IMR-90 (cell line): ENCODE results near the gene GPI. TPM values are rescaled to one million over a fixed set of nuclear protein-coding genes. Genes with fewer than 3 reads are reported as not detected.

Experiments
- ATAC-seq: fragments of 200-7000 bp; cut with Tn5 transposase; 2 replicates; pipeline ENCODE4 v1.9.1; 2020; ENCODE audit warnings: low read depth, mild to moderate bottlenecking, moderate library complexity
- BruUV-seq: library from RNA; stranded (reverse); fragments of 400-500 nt; replicated peaks from 2 replicates; lab custom pipeline; 2021; lab: Mats Ljungman, UMichigan
- CTCF ChIA-PET: fragments of 300-600 bp; formaldehyde crosslinking; extraction: SDS; loops from one replicate; lab custom pipeline; 2021; ENCODE audit warnings: antibody characterized with exemption; lab: Yijun Ruan, JAX
- POLR2A ChIA-PET: fragments of 300-600 bp; sonication (Branson Sonifier 250); formaldehyde crosslinking; loops from one replicate; lab custom pipeline; 2022; ENCODE audit warnings: antibody characterized with exemption; ENCODE audit not compliant: unreplicated experiment; lab: Charles Lee
- DNase-seq: peaks from one replicate; pipeline ENCODE4 v3.0.0; 2013
- H2AFZ ChIP-seq: replicated peaks from 2 replicates; pipeline ENCODE3; 2013; ENCODE audit warnings: low read length, mild to moderate bottlenecking; ENCODE audit not compliant: poor library complexity
- H2AK5ac ChIP-seq: 2 replicates; pipeline ENCODE4 v1.6.1; 2013; ENCODE audit warnings: low read depth, low read length, inconsistent platforms
- H2AK9ac ChIP-seq: replicated peaks from 2 replicates; pipeline ENCODE3; 2013; ENCODE audit warnings: mild to moderate bottlenecking, low read depth, low read length, moderate library complexity; ENCODE audit not compliant: poor library complexity
- H2BK120ac ChIP-seq: 2 replicates; pipeline ENCODE4 v1.6.1; 2013; ENCODE audit warnings: low read depth, low read length, inconsistent platforms
- H2BK15ac ChIP-seq: 3 replicates; pipeline ENCODE4 v1.6.1; 2013; ENCODE audit warnings: low read depth, low read length, inconsistent platforms
- H2BK20ac ChIP-seq: 2 replicates; pipeline ENCODE4 v1.6.1; 2013; ENCODE audit warnings: low read depth, mild to moderate bottlenecking, inconsistent platforms, low read length, moderate library complexity
- H2BK5ac ChIP-seq: 2 replicates; pipeline ENCODE4 v1.6.1; 2013; ENCODE audit warnings: mild to moderate bottlenecking, low read depth, low read length, inconsistent platforms; ENCODE audit not compliant: poor library complexity, severe bottlenecking
- H3K14ac ChIP-seq: replicated peaks from 2 replicates; pipeline ENCODE4 v1.6.1; 2013; ENCODE audit warnings: low read depth, low read length, inconsistent platforms
- H3K18ac ChIP-seq: 2 replicates; pipeline ENCODE4 v1.6.1; 2013; ENCODE audit warnings: low read depth, low read length, control low read depth
- H3K23ac ChIP-seq: 2 replicates; pipeline ENCODE4 v1.6.1; 2013; ENCODE audit warnings: low read depth, low read length, inconsistent platforms
- H3K27ac ChIP-seq: 2 replicates; pipeline ENCODE4 v1.5.1; 2013; ENCODE audit warnings: mild to moderate bottlenecking, control low read depth, low read length; ENCODE audit not compliant: insufficient read depth
- H3K27me3 ChIP-seq: 2 replicates; pipeline ENCODE4 v1.6.1; 2013; ENCODE audit warnings: low read length; ENCODE audit not compliant: control insufficient read depth, insufficient read depth
- H3K36me3 ChIP-seq: 2 replicates; pipeline ENCODE4 v1.6.1; 2013; ENCODE audit warnings: low read length, mixed read lengths; ENCODE audit not compliant: control insufficient read depth, insufficient read depth
- H3K4ac ChIP-seq: 2 replicates; pipeline ENCODE4 v1.6.1; 2013; ENCODE audit warnings: low read depth, low read length, inconsistent platforms
- H3K4me1 ChIP-seq: 2 replicates; pipeline ENCODE4 v1.6.1; 2013; ENCODE audit warnings: low read length, mixed read lengths; ENCODE audit not compliant: control insufficient read depth, insufficient read depth
- H3K4me2 ChIP-seq: 2 replicates; pipeline ENCODE4 v1.6.1; 2013; ENCODE audit warnings: low read depth, mild to moderate bottlenecking, control low read depth, low read length, moderate library complexity
- H3K4me3 ChIP-seq: 2 replicates; pipeline ENCODE4 v1.5.1; 2013; ENCODE audit warnings: low read depth, mild to moderate bottlenecking, control low read depth, low read length, moderate library complexity; ENCODE audit not compliant: insufficient read depth
- H3K56ac ChIP-seq: 2 replicates; pipeline ENCODE4 v1.6.1; 2013; ENCODE audit warnings: low read length, inconsistent platforms; ENCODE audit not compliant: insufficient read depth; ENCODE audit errors: extremely low read depth
- H3K79me1 ChIP-seq, 2 experiments: 2 replicates each; pipeline ENCODE4 v1.6.1; 2013; ENCODE audit warnings: low read length in 2 of 2, inconsistent platforms in 1 of 2, low read depth in 1 of 2
- H3K9ac ChIP-seq: 2 replicates; pipeline ENCODE4 v1.6.1; 2013; ENCODE audit warnings: low read depth, low read length, control low read depth
- H3K9me1 ChIP-seq: 2 replicates; pipeline ENCODE4 v1.6.1; 2013; ENCODE audit warnings: low read length, inconsistent platforms; ENCODE audit not compliant: insufficient read depth
- H3K9me3 ChIP-seq: 2 replicates; pipeline ENCODE4 v1.6.1; 2013; ENCODE audit warnings: low read length; ENCODE audit not compliant: control insufficient read depth, insufficient read depth
- H4K20me1 ChIP-seq: 2 replicates; pipeline ENCODE4 v1.6.1; 2013; ENCODE audit warnings: low read length, inconsistent platforms; ENCODE audit not compliant: insufficient read depth
- H4K5ac ChIP-seq: 2 replicates; pipeline ENCODE4 v1.6.1; 2013; ENCODE audit warnings: mild to moderate bottlenecking, low read depth, low read length, control low read depth
- H4K8ac ChIP-seq, 2 experiments: 2 replicates each; pipeline ENCODE4 v1.6.1; 2013; ENCODE audit warnings: low read depth in 2 of 2, low read length in 2 of 2, control low read depth in 1 of 2, inconsistent platforms in 1 of 2
- H4K91ac ChIP-seq: 2 replicates; pipeline ENCODE4 v1.6.1; 2013; ENCODE audit warnings: low read depth, low read length, inconsistent platforms; ENCODE audit not compliant: insufficient read depth
- BHLHE40 ChIP-seq: fragments of 150-350 bp; IDR thresholded peaks from 2 replicates; pipeline ENCODE4 v1.6.1; 2016; ENCODE audit warnings: mild to moderate bottlenecking, low read depth, low read length
- CEBPB ChIP-seq: IDR thresholded peaks from 2 replicates; pipeline ENCODE4 v1.6.1; 2012; ENCODE audit warnings: low read depth, low read length, improper control_type of control experiment
- CHD1 ChIP-seq: IDR thresholded peaks from 2 replicates; pipeline ENCODE4 v1.6.1; 2012; ENCODE audit warnings: low read depth, low read length, improper control_type of control experiment
- FOS ChIP-seq: fragments of 150-350 bp; IDR thresholded peaks from 2 replicates; pipeline ENCODE4 v1.6.1; 2016; ENCODE audit warnings: low read depth, low read length
- MAFK ChIP-seq: IDR thresholded peaks from 2 replicates; pipeline ENCODE4 v1.6.1; 2012; ENCODE audit warnings: low read depth, low read length, improper control_type of control experiment
- MAZ ChIP-seq: IDR thresholded peaks from 2 replicates; pipeline ENCODE4 v1.6.1; 2012; ENCODE audit warnings: low read depth, mild to moderate bottlenecking, low read length, improper control_type of control experiment, moderate library complexity, borderline replicate concordance
- MXI1 ChIP-seq: IDR thresholded peaks from 2 replicates; pipeline ENCODE4 v1.6.1; 2012; ENCODE audit warnings: low read depth, mild to moderate bottlenecking, low read length, moderate library complexity, borderline replicate concordance
- NFE2L2 ChIP-seq: fragments of 150-350 bp; IDR thresholded peaks from 2 replicates; pipeline ENCODE4 v1.6.1; 2016; ENCODE audit warnings: low read depth, mild to moderate bottlenecking, low read length
- POLR2A ChIP-seq: IDR thresholded peaks from 2 replicates; pipeline ENCODE4 v1.6.1; 2012; ENCODE audit warnings: mild to moderate bottlenecking, low read depth, low read length
- RAD21 ChIP-seq: IDR thresholded peaks from 2 replicates; pipeline ENCODE4 v1.6.1; 2012; ENCODE audit warnings: low read length, improper control_type of control experiment
- RCOR1 ChIP-seq: IDR thresholded peaks from 2 replicates; pipeline ENCODE4 v1.6.1; 2012; ENCODE audit warnings: mild to moderate bottlenecking, low read length, improper control_type of control experiment; ENCODE audit not compliant: insufficient replicate concordance
- RFX5 ChIP-seq: IDR thresholded peaks from 2 replicates; pipeline ENCODE4 v1.8.0; 2012; ENCODE audit warnings: low read depth, mild to moderate bottlenecking, low read length, moderate library complexity
- SMC3 ChIP-seq: fragments of 150-350 bp; IDR thresholded peaks from 2 replicates; pipeline ENCODE4 v1.6.1; 2016; ENCODE audit warnings: low read depth, mild to moderate bottlenecking, antibody characterized with exemption, low read length, moderate library complexity
- USF2 ChIP-seq: fragments of 150-350 bp; IDR thresholded peaks from 2 replicates; pipeline ENCODE4 v1.6.1; 2017; ENCODE audit warnings: mild to moderate bottlenecking, antibody characterized with exemption, low read length, low read depth
- dilution Hi-C: fragments of 300-500 bp; cut with HindIII; formaldehyde crosslinking; loops from one replicate; pipeline ENCODE4 v1.14.3; 2018; ENCODE audit warnings: low sequenced_read_pairs; ENCODE audit not compliant: unreplicated experiment
- in situ Hi-C: fragments of 300-500 bp; cut with MboI; formaldehyde crosslinking; loops from 3 replicates; pipeline ENCODE4 v1.14.3; 2019; ENCODE audit warnings: low sequenced_read_pairs, inconsistent platforms, mixed read lengths
- intact Hi-C: fragments of 100-400 bp; cut with micrococcal nuclease; formaldehyde crosslinking; loops from 2 replicates; pipeline ENCODE4 v1.10.0; 2022
- polyA plus RNA-seq, 3 experiments: library from polyadenylated mRNA; depleted of rRNA; stranded (reverse); fragments of >200 nt; gene quantifications; 2 replicates each; pipeline ENCODE4 v1.2.3, GENCODE V29; 2012; ENCODE audit warnings: low replicate concordance in 1 of 3
- total RNA-seq: library from RNA; depleted of rRNA; stranded (reverse); fragments of >200 nt; gene quantifications from 2 replicates; pipeline ENCODE4 v1.2.3, GENCODE V29; 2012
- TF ChIP-seq, protein P1 (sequence below): fragments of 150-350 bp; IDR thresholded peaks from 2 replicates; pipeline ENCODE4 v1.6.1; 2016; ENCODE audit warnings: low read depth, mild to moderate bottlenecking, low read length, moderate library complexity, borderline replicate concordance
- TF ChIP-seq, protein P2 (sequence below): conservative IDR thresholded peaks from 2 replicates; pipeline ENCODE4 v1.5.1; 2012; ENCODE audit warnings: mild to moderate bottlenecking, low read depth, low read length, improper control_type of control experiment

The GPI gene
- total and polyA plus RNA-seq, 2 of the 4 experiments (the other 2 are of a cell fraction) = 147 to 239 TPM

DNA sequence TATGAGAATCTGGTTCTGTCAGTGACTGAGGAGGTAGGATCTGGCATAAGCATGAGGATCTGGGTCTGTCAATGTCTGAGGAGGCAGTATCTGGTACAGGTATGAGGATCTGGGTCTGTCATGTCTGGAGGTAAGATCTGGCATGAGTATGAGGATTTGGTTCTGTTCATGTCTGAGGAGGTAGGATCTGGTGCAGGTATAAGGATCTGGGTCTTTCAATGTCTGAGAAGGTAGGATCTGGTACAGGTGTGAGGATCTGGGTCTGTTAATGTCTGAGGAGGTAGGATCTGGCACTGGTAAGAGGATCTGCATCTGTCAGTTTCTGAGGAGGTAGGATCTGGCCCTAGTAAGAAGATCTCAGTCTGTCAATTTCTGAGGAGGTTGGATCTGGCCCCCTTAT, 26.8 kb downstream of the GPI start:
- Histone ChIP-seq H3K9ac (no peak overlapping the region), H2AFZ (no peak overlapping the region), H4K5ac (no peak overlapping the region), H3K56ac (no peak overlapping the region), H3K4me1 (no peaks in the 10 kb centered on the region), H3K27me3 (no peaks in the 10 kb centered on the region), H3K27ac (no peak overlapping the region), H3K4me3 (no peak overlapping the region), H4K20me1 (peaks cover 33% of the 10 kb centered on the region), H3K4me2 (no peak overlapping the region), H3K36me3 (peaks cover 86% of the 10 kb centered on the region), H3K9me1 (peaks cover 21% of the 10 kb centered on the region), H3K23ac (no peak overlapping the region), H2BK15ac (no peak overlapping the region), H3K4ac (no peak overlapping the region), H2BK120ac (no peak overlapping the region), H3K79me1 (peaks cover 21 to 38% of the 10 kb centered on the region in 2 experiments), H3K9me3 (no peaks in the 10 kb centered on the region), H2AK5ac (no peak overlapping the region), H2BK20ac (no peak overlapping the region), H3K14ac (no peak overlapping the region), H2AK9ac (no peak overlapping the region), H2BK5ac (no peak overlapping the region), H3K18ac (no peak overlapping the region), H4K91ac (no peak overlapping the region), H4K8ac (no peak overlapping the region)
- in situ Hi-C loops = no loop called here
- ATAC-seq = no peak
- dilution Hi-C loops = no loop called here
- TF ChIP-seq, protein P1, sequence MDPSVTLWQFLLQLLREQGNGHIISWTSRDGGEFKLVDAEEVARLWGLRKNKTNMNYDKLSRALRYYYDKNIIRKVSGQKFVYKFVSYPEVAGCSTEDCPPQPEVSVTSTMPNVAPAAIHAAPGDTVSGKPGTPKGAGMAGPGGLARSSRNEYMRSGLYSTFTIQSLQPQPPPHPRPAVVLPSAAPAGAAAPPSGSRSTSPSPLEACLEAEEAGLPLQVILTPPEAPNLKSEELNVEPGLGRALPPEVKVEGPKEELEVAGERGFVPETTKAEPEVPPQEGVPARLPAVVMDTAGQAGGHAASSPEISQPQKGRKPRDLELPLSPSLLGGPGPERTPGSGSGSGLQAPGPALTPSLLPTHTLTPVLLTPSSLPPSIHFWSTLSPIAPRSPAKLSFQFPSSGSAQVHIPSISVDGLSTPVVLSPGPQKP = no peak
- TF ChIP-seq MAFK = no peak
- no peak for TF ChIP-seq MAZ
- TF ChIP-seq CEBPB = no peak
- no peak for TF ChIP-seq NFE2L2
- TF ChIP-seq RCOR1 = no peak
- TF ChIP-seq RAD21 = no peak
- TF ChIP-seq CHD1 = no peak
- TF ChIP-seq BHLHE40 = no peak
- TF ChIP-seq, protein P2, sequence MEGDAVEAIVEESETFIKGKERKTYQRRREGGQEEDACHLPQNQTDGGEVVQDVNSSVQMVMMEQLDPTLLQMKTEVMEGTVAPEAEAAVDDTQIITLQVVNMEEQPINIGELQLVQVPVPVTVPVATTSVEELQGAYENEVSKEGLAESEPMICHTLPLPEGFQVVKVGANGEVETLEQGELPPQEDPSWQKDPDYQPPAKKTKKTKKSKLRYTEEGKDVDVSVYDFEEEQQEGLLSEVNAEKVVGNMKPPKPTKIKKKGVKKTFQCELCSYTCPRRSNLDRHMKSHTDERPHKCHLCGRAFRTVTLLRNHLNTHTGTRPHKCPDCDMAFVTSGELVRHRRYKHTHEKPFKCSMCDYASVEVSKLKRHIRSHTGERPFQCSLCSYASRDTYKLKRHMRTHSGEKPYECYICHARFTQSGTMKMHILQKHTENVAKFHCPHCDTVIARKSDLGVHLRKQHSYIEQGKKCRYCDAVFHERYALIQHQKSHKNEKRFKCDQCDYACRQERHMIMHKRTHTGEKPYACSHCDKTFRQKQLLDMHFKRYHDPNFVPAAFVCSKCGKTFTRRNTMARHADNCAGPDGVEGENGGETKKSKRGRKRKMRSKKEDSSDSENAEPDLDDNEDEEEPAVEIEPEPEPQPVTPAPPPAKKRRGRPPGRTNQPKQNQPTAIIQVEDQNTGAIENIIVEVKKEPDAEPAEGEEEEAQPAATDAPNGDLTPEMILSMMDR = no peak
- no peak for TF ChIP-seq MXI1
- no peak for TF ChIP-seq RFX5
- TF ChIP-seq POLR2A = no peak
- no peak for TF ChIP-seq SMC3
- no peak for TF ChIP-seq FOS
- no peak for TF ChIP-seq USF2
- intact Hi-C loops = no loop called here
- CTCF ChIA-PET = no interaction called here
- BruUV-seq = no TSS peak
- POLR2A ChIA-PET = no interaction called here
- DNase-seq = no peak
